ENCODE measurements around the gene CMIP. TPM values are rescaled to one million over a fixed set of nuclear protein-coding genes. Genes with fewer than 3 reads are reported as not detected.

The CMIP gene
- total RNA-seq, 4 donors from 2014 or later = 16.7 to 104 (median 43.6) TPM

DNA sequence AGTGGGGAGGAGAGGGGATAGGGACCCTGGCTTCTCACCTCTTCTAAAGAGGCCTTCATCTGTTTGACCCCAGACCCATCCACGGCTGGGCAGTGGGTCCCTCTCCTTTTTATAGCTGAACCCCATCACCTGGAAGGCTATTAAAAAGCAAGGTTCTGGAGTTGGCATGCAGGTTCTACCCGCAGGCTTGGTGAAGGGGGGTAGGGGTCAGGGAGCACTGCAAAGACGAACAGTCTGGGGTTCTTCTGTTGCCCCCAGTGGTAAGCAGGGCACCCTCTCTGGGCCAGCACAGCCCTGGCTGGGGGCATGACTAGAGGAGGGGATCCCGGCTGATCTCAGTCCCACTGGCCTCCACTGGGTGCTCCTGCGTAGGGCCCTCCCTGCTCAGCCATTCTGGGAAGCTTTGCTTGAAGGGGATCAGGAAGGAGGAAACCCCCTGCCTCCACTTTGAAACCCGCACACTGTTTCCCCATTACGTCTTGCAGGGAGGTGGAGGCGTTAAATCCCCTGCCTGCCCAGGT, 13.6 kb downstream of the CMIP start:
- no peak overlapping the region for H3K4me3 ChIP-seq
- H3K4me1 ChIP-seq = peaks cover 0 to 3% of the 10 kb centered on the region in 2 donors
- no peak for DNase-seq
- intact Hi-C loops (cut with DNase I; ENCODE audit: low total_unique reads) = no loop called here
- no peak for TF ChIP-seq POLR2A (IDR thresholded peaks at IDR 0.05)
- TF ChIP-seq, protein P1, sequence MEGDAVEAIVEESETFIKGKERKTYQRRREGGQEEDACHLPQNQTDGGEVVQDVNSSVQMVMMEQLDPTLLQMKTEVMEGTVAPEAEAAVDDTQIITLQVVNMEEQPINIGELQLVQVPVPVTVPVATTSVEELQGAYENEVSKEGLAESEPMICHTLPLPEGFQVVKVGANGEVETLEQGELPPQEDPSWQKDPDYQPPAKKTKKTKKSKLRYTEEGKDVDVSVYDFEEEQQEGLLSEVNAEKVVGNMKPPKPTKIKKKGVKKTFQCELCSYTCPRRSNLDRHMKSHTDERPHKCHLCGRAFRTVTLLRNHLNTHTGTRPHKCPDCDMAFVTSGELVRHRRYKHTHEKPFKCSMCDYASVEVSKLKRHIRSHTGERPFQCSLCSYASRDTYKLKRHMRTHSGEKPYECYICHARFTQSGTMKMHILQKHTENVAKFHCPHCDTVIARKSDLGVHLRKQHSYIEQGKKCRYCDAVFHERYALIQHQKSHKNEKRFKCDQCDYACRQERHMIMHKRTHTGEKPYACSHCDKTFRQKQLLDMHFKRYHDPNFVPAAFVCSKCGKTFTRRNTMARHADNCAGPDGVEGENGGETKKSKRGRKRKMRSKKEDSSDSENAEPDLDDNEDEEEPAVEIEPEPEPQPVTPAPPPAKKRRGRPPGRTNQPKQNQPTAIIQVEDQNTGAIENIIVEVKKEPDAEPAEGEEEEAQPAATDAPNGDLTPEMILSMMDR (IDR thresholded peaks at IDR 0.05) = no peak
- H3K9me3 ChIP-seq = no peaks in the 10 kb centered on the region
- H3K36me3 ChIP-seq = no peaks in the 10 kb centered on the region
- no peak overlapping the region for H3K27ac ChIP-seq
- no peaks in the 10 kb centered on the region for H3K27me3 ChIP-seq

DNA sequence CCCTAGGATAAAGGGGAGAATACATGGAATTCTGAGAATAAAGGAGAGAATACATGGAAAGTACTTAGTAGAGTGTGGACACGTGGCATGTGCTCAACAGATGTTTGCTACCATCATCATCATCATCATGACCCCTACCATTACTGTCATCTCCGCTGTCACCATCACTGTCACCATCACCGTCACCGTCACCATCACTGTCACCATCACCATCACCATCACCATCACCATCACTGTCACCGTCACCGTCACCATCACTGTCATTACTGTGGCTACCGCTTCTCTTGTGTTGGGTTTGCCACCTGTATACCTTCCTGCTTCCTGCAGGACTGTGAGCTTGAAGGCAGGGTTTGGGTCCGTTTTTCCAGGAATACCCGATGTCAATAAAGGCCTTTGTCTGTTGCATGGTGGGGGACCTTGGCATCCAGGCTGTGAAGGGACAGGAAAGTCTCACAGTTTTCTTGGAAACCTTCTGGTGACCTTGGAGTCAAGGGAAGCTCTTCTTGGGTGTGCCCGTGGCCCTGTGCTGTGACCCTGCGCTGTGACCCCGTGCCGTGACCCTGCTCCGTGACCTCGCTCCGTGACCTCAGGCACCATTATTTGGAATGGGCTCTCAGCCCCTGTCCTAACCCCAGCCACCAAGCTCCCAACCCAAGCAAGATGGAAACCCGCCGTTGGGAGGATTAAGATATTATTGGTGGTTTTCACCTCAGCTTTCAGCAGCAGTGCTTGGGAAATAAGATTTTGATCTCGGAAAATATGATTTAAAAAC, 14.4 kb downstream of the CMIP start:
- H3K27me3 ChIP-seq = no peaks in the 10 kb centered on the region
- peaks cover 0 to 7% of the 10 kb centered on the region in 2 donors for H3K4me1 ChIP-seq
- H3K36me3 ChIP-seq = no peaks in the 10 kb centered on the region
- H3K27ac ChIP-seq = no peak overlapping the region
- intact Hi-C loops (cut with DNase I; ENCODE audit: low total_unique reads) = no loop called here
- H3K9me3 ChIP-seq = no peaks in the 10 kb centered on the region
- TF ChIP-seq, protein P1 (IDR thresholded peaks at IDR 0.05) = no peak
- no peak overlapping the region for H3K4me3 ChIP-seq
- DNase-seq = no peak

DNA sequence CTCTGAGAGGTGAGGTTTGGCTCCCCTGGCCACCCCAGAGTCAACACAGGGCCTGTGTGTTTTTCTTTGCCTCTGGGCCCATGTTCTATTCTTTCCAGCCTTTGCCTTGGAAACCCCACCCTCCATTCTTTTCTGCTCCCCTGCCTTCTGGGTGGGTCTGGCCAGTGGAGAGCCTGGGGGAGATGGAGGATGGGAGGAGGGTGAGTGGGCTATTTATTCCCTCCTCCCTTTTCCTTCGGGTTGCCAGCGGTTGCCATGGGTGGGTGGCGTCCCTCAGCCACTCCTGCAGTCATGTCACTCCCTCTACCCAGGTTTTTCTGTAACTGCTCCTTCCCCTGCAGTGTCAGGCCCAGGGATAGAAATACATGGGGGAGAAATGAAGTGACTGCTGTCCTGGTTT, 15.5 kb downstream of the CMIP start:
- Histone ChIP-seq H3K27ac (no peak overlapping the region), H3K27me3 (no peaks in the 10 kb centered on the region), H3K4me1 (peaks cover 0 to 7% of the 10 kb centered on the region in 2 donors), H3K4me3 (no peak overlapping the region), H3K36me3 (no peaks in the 10 kb centered on the region), H3K9me3 (no peaks in the 10 kb centered on the region)
- TF ChIP-seq, protein P1 (IDR thresholded peaks at IDR 0.05) = no peak
- TF ChIP-seq POLR2A (IDR thresholded peaks at IDR 0.05) = no peak
- no peak for DNase-seq
- intact Hi-C loops (cut with DNase I; ENCODE audit: low total_unique reads) = no loop called here

DNA sequence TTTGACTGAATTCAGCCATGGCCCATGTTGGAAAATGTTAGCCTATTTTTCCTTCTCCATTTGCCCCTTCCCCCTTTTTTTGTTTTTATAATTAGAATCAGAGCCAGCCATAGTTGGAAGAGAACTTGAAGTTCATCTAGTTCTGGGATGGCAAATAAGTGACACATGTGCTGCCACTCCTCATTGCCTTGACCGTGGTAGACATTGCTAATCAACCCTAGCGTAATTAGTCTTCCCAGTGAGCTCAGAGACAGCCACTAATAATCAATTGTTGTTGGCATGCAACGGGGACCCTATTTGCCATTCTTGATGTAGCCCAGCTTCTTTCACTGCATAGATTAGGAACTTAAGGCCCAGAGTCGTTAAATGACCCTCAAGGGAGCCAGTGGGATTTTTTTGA, 16.6 kb downstream of the CMIP start:
- DNase-seq = no peak
- TF ChIP-seq POLR2A (IDR thresholded peaks at IDR 0.05) = no peak
- TF ChIP-seq, protein P1 (IDR thresholded peaks at IDR 0.05) = no peak
- Histone ChIP-seq H3K36me3 (no peaks in the 10 kb centered on the region), H3K9me3 (no peaks in the 10 kb centered on the region), H3K27ac (no peak overlapping the region), H3K4me1 (peaks cover 0 to 7% of the 10 kb centered on the region in 2 donors), H3K27me3 (no peaks in the 10 kb centered on the region), H3K4me3 (no peak overlapping the region)
- intact Hi-C loops (cut with DNase I; ENCODE audit: low total_unique reads) = no loop called here

DNA sequence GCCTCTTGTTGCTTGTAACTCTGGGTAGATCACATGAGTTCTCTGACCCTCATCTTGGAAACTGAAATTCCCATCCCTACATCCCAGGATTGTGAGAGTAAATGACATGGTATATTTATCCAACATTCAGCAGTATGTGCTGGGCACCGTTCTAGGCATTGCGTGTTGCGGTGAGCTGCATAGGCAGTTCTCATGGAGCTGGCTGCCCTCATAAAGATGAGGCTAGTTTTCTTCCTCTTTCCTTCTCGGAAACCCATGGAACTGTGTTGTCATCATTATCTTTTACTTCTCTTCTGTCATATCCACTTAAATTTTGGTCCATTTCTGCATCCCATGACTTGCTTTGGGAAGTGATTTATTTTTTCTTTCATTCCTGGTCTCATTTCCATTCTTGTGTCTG, 17.2 kb downstream of the CMIP start:
- H3K27me3 ChIP-seq = no peaks in the 10 kb centered on the region
- intact Hi-C loops (cut with DNase I; ENCODE audit: low total_unique reads) = no loop called here
- no peak overlapping the region for H3K4me3 ChIP-seq
- no peak overlapping the region for H3K27ac ChIP-seq
- no peak for TF ChIP-seq POLR2A (IDR thresholded peaks at IDR 0.05)
- TF ChIP-seq, protein P1 (IDR thresholded peaks at IDR 0.05) = no peak
- no peaks in the 10 kb centered on the region for H3K9me3 ChIP-seq
- H3K36me3 ChIP-seq = no peaks in the 10 kb centered on the region
- peaks cover 0 to 7% of the 10 kb centered on the region in 2 donors for H3K4me1 ChIP-seq
- DNase-seq = no peak
